Parathyroid adenoma (tissue), 2 donors: ENCODE data around the gene GALNT9.

Experiments used
- H2AFZ ChIP-seq: fragments of 300-600 bp; sonication (generic); one replicate; pipeline ENCODE4 v1.7.0; 2017; ENCODE audit warnings: antibody characterized with exemption, mild to moderate bottlenecking
- H3K27ac ChIP-seq: fragments of 300-600 bp; sonication (generic); one replicate; pipeline ENCODE4 v1.7.0; 2017
- H3K27me3 ChIP-seq: fragments of 300-600 bp; sonication (generic); one replicate; pipeline ENCODE4 v1.7.0; 2017; ENCODE audit warnings: low read length; ENCODE audit not compliant: control insufficient read depth, insufficient read depth
- H3K36me3 ChIP-seq: fragments of 300-600 bp; sonication (generic); one replicate; pipeline ENCODE4 v1.7.0; 2017; ENCODE audit warnings: low read length; ENCODE audit not compliant: control insufficient read depth, insufficient read depth
- H3K4me1 ChIP-seq: fragments of 300-600 bp; sonication (generic); one replicate; pipeline ENCODE4 v1.7.0; 2017; ENCODE audit warnings: control low read depth
- H3K4me2 ChIP-seq: fragments of 300-600 bp; sonication (generic); one replicate; pipeline ENCODE4 v1.7.0; 2017; ENCODE audit warnings: low read length
- H3K4me3 ChIP-seq: fragments of 300-600 bp; sonication (generic); one replicate; pipeline ENCODE4 v1.7.0; 2017; ENCODE audit warnings: low read depth, low read length
- H3K79me2 ChIP-seq: fragments of 300-600 bp; sonication (generic); one replicate; pipeline ENCODE4 v1.7.0; 2017; ENCODE audit warnings: control low read depth
- H3K9ac ChIP-seq: fragments of 300-600 bp; sonication (generic); one replicate; pipeline ENCODE4 v1.7.0; 2017; ENCODE audit warnings: mild to moderate bottlenecking
- H3K9me3 ChIP-seq: fragments of 300-600 bp; sonication (generic); one replicate; pipeline ENCODE4 v1.7.0; 2017; ENCODE audit warnings: low read length; ENCODE audit not compliant: control insufficient read depth
- TF ChIP-seq, protein P1 (sequence below): fragments of 300-600 bp; sonication (generic); IDR thresholded peaks from one replicate; pipeline ENCODE4 v1.7.0; 2017; ENCODE audit warnings: antibody characterized with exemption, mild to moderate bottlenecking
- donor health status: primary hyperparathyroidism.

The GALNT9 gene

GRCh38 chr12:132315951-132316350, 13.4 kb downstream of the GALNT9 start:
- TF ChIP-seq, protein P1, sequence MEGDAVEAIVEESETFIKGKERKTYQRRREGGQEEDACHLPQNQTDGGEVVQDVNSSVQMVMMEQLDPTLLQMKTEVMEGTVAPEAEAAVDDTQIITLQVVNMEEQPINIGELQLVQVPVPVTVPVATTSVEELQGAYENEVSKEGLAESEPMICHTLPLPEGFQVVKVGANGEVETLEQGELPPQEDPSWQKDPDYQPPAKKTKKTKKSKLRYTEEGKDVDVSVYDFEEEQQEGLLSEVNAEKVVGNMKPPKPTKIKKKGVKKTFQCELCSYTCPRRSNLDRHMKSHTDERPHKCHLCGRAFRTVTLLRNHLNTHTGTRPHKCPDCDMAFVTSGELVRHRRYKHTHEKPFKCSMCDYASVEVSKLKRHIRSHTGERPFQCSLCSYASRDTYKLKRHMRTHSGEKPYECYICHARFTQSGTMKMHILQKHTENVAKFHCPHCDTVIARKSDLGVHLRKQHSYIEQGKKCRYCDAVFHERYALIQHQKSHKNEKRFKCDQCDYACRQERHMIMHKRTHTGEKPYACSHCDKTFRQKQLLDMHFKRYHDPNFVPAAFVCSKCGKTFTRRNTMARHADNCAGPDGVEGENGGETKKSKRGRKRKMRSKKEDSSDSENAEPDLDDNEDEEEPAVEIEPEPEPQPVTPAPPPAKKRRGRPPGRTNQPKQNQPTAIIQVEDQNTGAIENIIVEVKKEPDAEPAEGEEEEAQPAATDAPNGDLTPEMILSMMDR = no peak
- Histone ChIP-seq H3K9me3 (no peaks in the 10 kb centered on the region), H3K4me2 (no peak overlapping the region), H2AFZ (no peak overlapping the region), H3K4me1 (no peaks in the 10 kb centered on the region), H3K36me3 (no peaks in the 10 kb centered on the region), H3K27me3 (no peaks in the 10 kb centered on the region), H3K27ac (no peak overlapping the region), H3K4me3 (no peak overlapping the region), H3K79me2 (no peaks in the 10 kb centered on the region), H3K9ac (no peak overlapping the region)

DNA sequence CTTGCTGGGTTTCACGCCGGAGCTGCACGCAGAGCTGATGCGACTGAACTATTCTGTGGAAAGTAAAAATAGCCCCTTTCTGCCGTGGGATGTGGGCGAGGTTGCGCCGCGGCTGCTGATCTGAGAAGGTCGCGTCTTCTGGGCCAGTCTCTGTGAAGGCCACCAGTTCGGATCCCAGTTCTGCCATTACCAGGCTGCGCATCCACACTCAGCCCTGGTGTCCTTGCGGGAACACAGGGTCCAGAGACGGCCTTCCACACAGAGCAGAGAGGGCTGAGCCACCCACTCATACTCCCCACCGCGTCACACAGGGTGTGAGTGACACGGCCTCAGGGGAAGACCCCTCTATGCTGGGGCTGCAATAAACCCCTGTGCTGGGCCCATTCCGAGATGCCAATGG, 13.9 kb downstream of the GALNT9 start:
- Histone ChIP-seq H3K79me2 (no peaks in the 10 kb centered on the region), H3K4me3 (no peak overlapping the region), H3K27me3 (no peaks in the 10 kb centered on the region), H2AFZ (no peak overlapping the region), H3K9me3 (no peaks in the 10 kb centered on the region), H3K4me1 (no peaks in the 10 kb centered on the region), H3K9ac (no peak overlapping the region), H3K36me3 (no peaks in the 10 kb centered on the region), H3K4me2 (no peak overlapping the region), H3K27ac (no peak overlapping the region)
- TF ChIP-seq, protein P1 = no peak

DNA sequence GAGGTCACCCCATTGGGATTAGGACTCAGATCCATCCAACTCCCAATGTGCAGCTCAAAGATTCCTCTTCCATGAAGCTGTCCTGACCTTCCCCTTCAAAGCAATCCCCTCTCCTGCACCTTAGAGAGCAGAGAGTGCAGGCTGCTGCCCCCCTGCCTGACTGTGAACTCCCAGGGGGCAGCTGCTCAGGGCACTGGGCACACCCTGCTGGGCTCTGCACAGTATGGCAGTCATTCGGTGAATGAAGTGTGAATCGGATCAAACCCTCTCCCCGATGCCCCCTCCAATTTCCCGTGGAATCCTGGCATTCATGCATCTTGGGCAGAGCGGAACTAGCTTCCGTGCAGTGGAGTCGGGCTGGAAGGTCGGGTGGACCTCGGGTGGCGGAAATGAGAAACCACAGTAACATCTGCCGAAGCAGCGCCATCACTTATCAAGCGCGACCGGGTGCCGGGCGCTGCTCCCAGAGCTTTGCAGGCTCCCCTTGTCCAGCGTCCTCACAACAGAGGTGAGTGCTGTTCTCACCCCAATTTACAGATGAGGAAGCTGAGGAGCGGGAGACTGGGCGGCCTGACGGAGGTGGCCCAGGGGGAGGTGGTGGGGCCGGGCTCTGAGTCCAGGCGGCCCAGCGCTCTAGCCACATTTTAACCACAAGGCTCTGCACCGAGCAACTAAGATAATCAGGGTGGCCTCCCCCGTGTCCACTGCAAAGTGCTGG, 14.7 kb downstream of the GALNT9 start:
- no peaks in the 10 kb centered on the region for H3K27me3 ChIP-seq
- no peak overlapping the region for H2AFZ ChIP-seq
- H3K27ac ChIP-seq = no peak overlapping the region

GRCh38 chr12:132314035-132314434, 15.4 kb downstream of the GALNT9 start:
- no peak overlapping the region for H3K9ac ChIP-seq
- TF ChIP-seq, protein P1 = no peak
- H3K27ac ChIP-seq = no peak overlapping the region
- no peaks in the 10 kb centered on the region for H3K79me2 ChIP-seq
- H3K4me2 ChIP-seq = no peak overlapping the region
- no peak overlapping the region for H3K4me3 ChIP-seq
- H3K36me3 ChIP-seq = no peaks in the 10 kb centered on the region
- no peak overlapping the region for H2AFZ ChIP-seq
- H3K4me1 ChIP-seq = no peaks in the 10 kb centered on the region
- H3K27me3 ChIP-seq = no peaks in the 10 kb centered on the region
- no peaks in the 10 kb centered on the region for H3K9me3 ChIP-seq

More for the DNA sequence above, 14.7 kb downstream of the GALNT9 start:
- no peaks in the 10 kb centered on the region for H3K36me3 ChIP-seq
- no peaks in the 10 kb centered on the region for H3K9me3 ChIP-seq
- TF ChIP-seq, protein P1 = no peak
- no peak overlapping the region for H3K4me3 ChIP-seq
- no peak overlapping the region for H3K9ac ChIP-seq
- no peaks in the 10 kb centered on the region for H3K79me2 ChIP-seq
- H3K4me2 ChIP-seq = no peak overlapping the region
- no peaks in the 10 kb centered on the region for H3K4me1 ChIP-seq

- no peak overlapping the region for H3K9ac ChIP-seq
- H3K9me3 ChIP-seq = no peaks in the 10 kb centered on the region
- no peaks in the 10 kb centered on the region for H3K79me2 ChIP-seq
- H3K27me3 ChIP-seq = no peaks in the 10 kb centered on the region
- H3K4me1 ChIP-seq = no peaks in the 10 kb centered on the region
- no peak overlapping the region for H3K4me2 ChIP-seq
- H3K36me3 ChIP-seq = no peaks in the 10 kb centered on the region
- TF ChIP-seq, protein P1 = no peak
- no peak overlapping the region for H2AFZ ChIP-seq
- H3K4me3 ChIP-seq = no peak overlapping the region
- no peak overlapping the region for H3K27ac ChIP-seq
These were observed 16.2 kb downstream of the GALNT9 start for GRCh38 chr12:132313182-132313581.
